Lung (tissue), 12 donors: ENCODE results near the gene PLCB3. TPM values are rescaled to one million over a fixed set of nuclear protein-coding genes. Genes with fewer than 3 reads are reported as not detected.

ENCODE experiments used
- ATAC-seq: fragments of 200-7000 bp; cut with Tn5 transposase; one replicate; pipeline ENCODE4 v1.9.1; 2020; ENCODE audit warnings: moderate number of reproducible peaks; ENCODE audit not compliant: insufficient read depth, low FRiP score
- DNase-seq, 3 donors: peaks; one replicate each; pipeline ENCODE4 v3.0.0-alpha.2; 2013 to 2017
- H3K27ac ChIP-seq, 2 donors: one replicate each; pipeline ENCODE4 v1.5.1; 2013; ENCODE audit warnings: mild to moderate bottlenecking in 2 of 2, moderate library complexity in 2 of 2, control low read depth in 1 of 2, inconsistent platforms in 1 of 2, low read depth in 1 of 2, low read length in 1 of 2
- H3K27me3 ChIP-seq, 3 donors: one replicate each; pipeline ENCODE4 v1.5.1; 2013; ENCODE audit warnings: low read length in 2 of 3; ENCODE audit not compliant: control insufficient read depth in 3 of 3, insufficient read depth in 3 of 3
- H3K36me3 ChIP-seq, 4 donors: one replicate each; pipeline ENCODE4 v1.5.1; 2013; ENCODE audit warnings: low read length in 4 of 4, mild to moderate bottlenecking in 1 of 4, moderate library complexity in 1 of 4; ENCODE audit not compliant: control insufficient read depth in 4 of 4, insufficient read depth in 4 of 4
- H3K4me1 ChIP-seq, 5 donors: one replicate each; pipeline ENCODE4 v1.5.1; 2013; ENCODE audit warnings: low read length in 5 of 5, mild to moderate bottlenecking in 2 of 5, moderate library complexity in 1 of 5; ENCODE audit not compliant: control insufficient read depth in 5 of 5, insufficient read depth in 5 of 5
- H3K4me3 ChIP-seq: one replicate; pipeline ENCODE4 v1.5.1; 2013; ENCODE audit warnings: mild to moderate bottlenecking, control low read depth, moderate library complexity
- H3K9ac ChIP-seq, 2 donors: one replicate each; pipeline ENCODE4 v1.5.1; 2013; ENCODE audit warnings: low read length in 2 of 2, control low read depth in 1 of 2; ENCODE audit not compliant: insufficient read depth in 1 of 2
- H3K9me3 ChIP-seq, 4 donors: one replicate each; pipeline ENCODE4 v1.5.1; 2013; ENCODE audit warnings: low read length in 3 of 4, mild to moderate bottlenecking in 1 of 4, moderate library complexity in 1 of 4; ENCODE audit not compliant: control insufficient read depth in 4 of 4, insufficient read depth in 3 of 4
- WGBS, 2 donors: extraction: QIAGEN DNeasy Blood & Tissue Kit; methylation state at CpG; one replicate each; pipeline ENCODE4 v1.1.7; 2013; 5-methylcytosine and 5-hydroxymethylcytosine counted together
- polyA plus RNA-seq, 2 donors: library from polyadenylated mRNA; stranded (reverse); fragments of 200-250 nt; gene quantifications; one replicate each; pipeline ENCODE4 v1.2.1, GENCODE V29; 2013
- total RNA-seq, 2 donors: library from RNA; depleted of rRNA in 1 of 2; stranded (reverse); fragments of >200 nt in 1 of 2; gene quantifications; one replicate each; pipeline ENCODE4 v1.2.1, GENCODE V29; 2014 to 2021
- TF ChIP-seq, protein P1 (sequence below): IDR thresholded peaks from 2 replicates; pipeline ENCODE4 v1.5.1; 2012; ENCODE audit warnings: mild to moderate bottlenecking; ENCODE audit errors: control extremely low read depth, extremely low read depth
- donor health status: control.
- donor health status: control.
- donor health status: Bipolar disorder and iron deficiency.
- donor health status: healthy.
- donor health status: DM: yes; HTN: yes; CAD: no.

PLCB3 gene
- total and polyA plus RNA-seq, 4 donors, result 15.0 to 32.0 (median 17.6) TPM

DNA sequence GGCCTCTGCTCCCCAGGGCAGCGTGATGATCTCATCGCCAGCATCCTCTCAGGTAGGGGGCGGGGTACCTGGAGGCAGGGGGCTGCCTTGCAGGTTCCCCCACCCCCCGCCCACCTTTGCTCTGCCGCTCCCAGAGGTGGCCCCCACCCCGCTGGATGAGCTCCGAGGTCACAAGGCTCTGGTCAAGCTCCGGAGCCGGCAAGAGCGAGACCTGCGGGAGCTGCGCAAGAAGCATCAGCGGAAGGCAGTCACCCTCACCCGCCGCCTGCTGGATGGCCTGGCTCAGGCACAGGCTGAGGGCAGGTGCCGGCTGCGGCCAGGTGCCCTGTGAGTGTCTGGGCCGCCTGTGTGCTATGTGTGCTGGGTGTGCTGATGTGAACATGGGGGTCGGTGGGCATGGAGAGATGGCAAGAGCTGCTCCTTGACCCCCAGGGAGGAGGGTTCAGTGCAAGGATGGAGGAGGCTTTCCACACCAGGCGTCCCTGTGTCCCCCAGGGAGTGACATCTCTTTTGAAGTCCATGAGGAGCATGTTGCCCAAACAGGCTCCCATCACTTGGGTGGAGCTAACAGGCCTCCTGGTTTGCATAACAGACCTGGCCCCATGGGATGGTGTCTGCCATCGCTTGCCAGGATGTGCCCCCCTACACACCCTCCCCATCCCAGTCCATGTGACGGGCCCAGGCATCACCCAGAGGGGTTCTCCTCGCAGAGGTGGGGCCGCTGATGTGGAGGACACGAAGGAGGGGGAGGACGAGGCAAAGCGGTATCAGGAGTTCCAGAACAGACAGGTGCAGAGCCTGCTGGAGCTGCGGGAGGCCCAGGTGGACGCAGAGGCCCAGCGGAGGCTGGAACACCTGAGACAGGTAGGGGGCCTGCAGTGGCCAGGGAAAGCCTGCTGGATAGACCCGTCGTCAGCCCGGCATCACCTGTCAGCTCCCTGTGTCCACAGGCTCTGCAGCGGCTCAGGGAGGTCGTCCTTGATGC, 14.1 kb downstream of the PLCB3 start:
- Histone ChIP-seq H3K4me3 (no peak overlapping the region), H3K9me3 (no peaks in the 10 kb centered on the region), H3K27me3 (no peaks in the 10 kb centered on the region), H3K36me3 (peaks cover 2 to 55% (median 11%) of the 10 kb centered on the region in 4 donors), H3K27ac (no peak overlapping the region), H3K4me1 (peaks cover 0 to 17% (median 6%) of the 10 kb centered on the region in 5 donors), H3K9ac (no peak overlapping the region)
- WGBS, 2 donors, result 92% methylated on average over 35 of the region's 35 CpGs
- DNase-seq (no peak), ATAC-seq (no peak)
- TF ChIP-seq, protein P1, sequence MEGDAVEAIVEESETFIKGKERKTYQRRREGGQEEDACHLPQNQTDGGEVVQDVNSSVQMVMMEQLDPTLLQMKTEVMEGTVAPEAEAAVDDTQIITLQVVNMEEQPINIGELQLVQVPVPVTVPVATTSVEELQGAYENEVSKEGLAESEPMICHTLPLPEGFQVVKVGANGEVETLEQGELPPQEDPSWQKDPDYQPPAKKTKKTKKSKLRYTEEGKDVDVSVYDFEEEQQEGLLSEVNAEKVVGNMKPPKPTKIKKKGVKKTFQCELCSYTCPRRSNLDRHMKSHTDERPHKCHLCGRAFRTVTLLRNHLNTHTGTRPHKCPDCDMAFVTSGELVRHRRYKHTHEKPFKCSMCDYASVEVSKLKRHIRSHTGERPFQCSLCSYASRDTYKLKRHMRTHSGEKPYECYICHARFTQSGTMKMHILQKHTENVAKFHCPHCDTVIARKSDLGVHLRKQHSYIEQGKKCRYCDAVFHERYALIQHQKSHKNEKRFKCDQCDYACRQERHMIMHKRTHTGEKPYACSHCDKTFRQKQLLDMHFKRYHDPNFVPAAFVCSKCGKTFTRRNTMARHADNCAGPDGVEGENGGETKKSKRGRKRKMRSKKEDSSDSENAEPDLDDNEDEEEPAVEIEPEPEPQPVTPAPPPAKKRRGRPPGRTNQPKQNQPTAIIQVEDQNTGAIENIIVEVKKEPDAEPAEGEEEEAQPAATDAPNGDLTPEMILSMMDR, result no peak

DNA sequence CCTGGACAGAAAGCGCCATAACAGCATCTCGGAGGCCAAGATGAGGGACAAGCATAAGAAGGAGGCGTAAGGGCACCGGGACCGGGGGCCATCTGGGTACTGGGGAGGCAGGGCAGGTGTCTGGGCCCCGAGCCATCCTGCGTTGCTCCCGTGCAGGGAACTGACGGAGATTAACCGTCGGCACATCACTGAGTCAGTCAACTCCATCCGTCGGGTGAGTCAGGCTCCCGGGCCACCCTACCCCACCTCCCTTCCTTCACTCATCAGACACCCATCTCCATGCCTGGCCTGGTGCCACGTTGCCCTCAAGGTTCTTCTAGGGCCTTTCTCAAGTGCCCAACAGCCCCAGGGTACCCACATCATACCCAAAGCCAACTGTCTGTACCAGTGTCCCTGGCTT, 15.0 kb downstream of the PLCB3 start:
- DNase-seq, result no peak
- peaks cover 2 to 53% (median 11%) of the 10 kb centered on the region in 4 donors for H3K36me3 ChIP-seq
- H3K9me3 ChIP-seq, result no peaks in the 10 kb centered on the region
- ATAC-seq, result no peak
- no peak overlapping the region for H3K9ac ChIP-seq
- TF ChIP-seq, protein P1, result no peak
- no peaks in the 10 kb centered on the region for H3K27me3 ChIP-seq
- 93 to 94% methylated on average over 15 of the region's 15 CpGs for WGBS, 2 donors
- peaks cover 0 to 17% (median 6%) of the 10 kb centered on the region in 5 donors for H3K4me1 ChIP-seq
- H3K27ac ChIP-seq, result no peak overlapping the region
- no peak overlapping the region for H3K4me3 ChIP-seq

DNA sequence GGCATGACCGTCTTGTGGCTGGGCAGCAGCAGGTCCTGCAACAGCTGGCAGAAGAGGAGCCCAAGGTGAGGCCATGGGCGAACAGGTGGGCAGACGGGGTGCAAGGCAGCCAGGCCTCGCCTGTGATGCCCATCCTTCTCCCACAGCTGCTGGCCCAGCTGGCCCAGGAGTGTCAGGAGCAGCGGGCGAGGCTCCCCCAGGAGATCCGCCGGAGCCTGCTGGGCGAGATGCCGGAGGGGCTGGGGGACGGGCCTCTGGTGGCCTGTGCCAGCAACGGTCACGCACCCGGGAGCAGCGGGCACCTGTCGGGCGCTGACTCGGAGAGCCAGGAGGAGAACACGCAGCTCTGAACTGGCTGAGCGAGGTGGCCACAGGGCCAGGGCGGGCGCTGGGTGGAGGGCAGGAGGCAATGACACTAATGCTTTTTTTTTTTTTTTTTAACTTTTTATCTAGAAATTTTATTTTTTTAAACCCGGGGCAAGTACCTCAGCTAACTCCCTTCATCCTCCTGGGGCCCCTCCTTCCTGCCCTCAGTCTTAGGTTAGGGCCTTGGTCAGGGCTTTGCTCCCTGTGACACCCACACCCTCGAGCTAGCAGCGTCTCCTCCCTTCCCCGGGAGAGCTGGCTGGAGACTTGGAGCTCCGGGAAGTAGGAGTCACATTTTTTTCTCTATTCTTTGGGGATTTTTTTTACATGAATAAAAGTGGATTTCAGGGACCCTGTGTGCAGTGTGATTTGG, 16.0 kb downstream of the PLCB3 start:
- no peaks in the 10 kb centered on the region for H3K9me3 ChIP-seq
- H3K4me1 ChIP-seq, result peaks cover 0 to 26% (median 8%) of the 10 kb centered on the region in 5 donors
- H3K36me3 ChIP-seq, result peaks cover 2 to 42% (median 11%) of the 10 kb centered on the region in 4 donors
- H3K9ac ChIP-seq, result no peak overlapping the region
- no peaks in the 10 kb centered on the region for H3K27me3 ChIP-seq
- peak overlapping the region; percentile 96 to 99 for H3K27ac ChIP-seq
- DNase-seq (no peak), ATAC-seq (no peak)
- no peak overlapping the region for H3K4me3 ChIP-seq
- 79 to 85% methylated on average over 27 of the region's 27 CpGs for WGBS, 2 donors
- TF ChIP-seq, protein P1, result no peak
